Measurements from ENCODE around the gene IGF1R. TPM values are rescaled to one million over a fixed set of nuclear protein-coding genes. Genes with fewer than 3 reads are reported as not detected.
A peak's percentile ranks its signal among the peaks of the same experiment; 100 is the strongest.

The IGF1R gene
- total RNA-seq, 4 donors from 2014 or later, result 59.6 to 172 (median 88.5) TPM

- intact Hi-C loops (cut with DNase I; ENCODE audit: low total_unique reads), result no loop called here
- TF ChIP-seq POLR2A (IDR thresholded peaks at IDR 0.05) (no peak), CTCF (IDR thresholded peaks at IDR 0.05) (no peak)
- H3K4me3 ChIP-seq (ENCODE audit: low read depth, poor library complexity, severe bottlenecking), result no peak overlapping the region
- no peak for DNase-seq (ENCODE audit: low spot score in 2 of 2)
- 72 to 74% methylated on average over 8 of the region's 8 CpGs for WGBS, 2 donors
These were observed 28.3 kb upstream of the IGF1R start for GRCh38 chr15:98620020-98620419.

GRCh38 chr15:98621021-98621420 is 27.3 kb upstream of the IGF1R start:
- WGBS, 2 donors, result 64 to 66% methylated on average over 2 of the region's 2 CpGs
- no peak overlapping the region for H3K4me3 ChIP-seq (ENCODE audit: low read depth, poor library complexity, severe bottlenecking)
- no peak for DNase-seq (ENCODE audit: low spot score in 2 of 2)
- TF ChIP-seq CTCF (IDR thresholded peaks at IDR 0.05) (no peak), POLR2A (IDR thresholded peaks at IDR 0.05) (no peak)
- intact Hi-C loops (cut with DNase I; ENCODE audit: low total_unique reads), result no loop called here

GRCh38 chr15:98625614-98626013 is 22.7 kb upstream of the IGF1R start:
- H3K4me3 ChIP-seq (ENCODE audit: low read depth, poor library complexity, severe bottlenecking), result no peak overlapping the region
- 88 to 92% methylated on average over 22 of the region's 22 CpGs for WGBS, 2 donors
- DNase-seq (ENCODE audit: low spot score in 2 of 2), result peak in 1 of 2 donors; percentile 78
- intact Hi-C loops (cut with DNase I; ENCODE audit: low total_unique reads), result no loop called here
- no peak for TF ChIP-seq POLR2A (IDR thresholded peaks at IDR 0.05)

- no peak overlapping the region for H3K4me3 ChIP-seq (ENCODE audit: low read depth, poor library complexity, severe bottlenecking)
- TF ChIP-seq POLR2A (IDR thresholded peaks at IDR 0.05) (no peak), CTCF (IDR thresholded peaks at IDR 0.05) (no peak)
- intact Hi-C loops (cut with DNase I; ENCODE audit: low total_unique reads), result no loop called here
- 80 to 93% methylated on average over 4 of the region's 4 CpGs for WGBS, 2 donors
- DNase-seq (ENCODE audit: low spot score in 2 of 2), result no peak
These were observed 22.2 kb upstream of the IGF1R start for GRCh38 chr15:98626153-98626552.

GRCh38 chr15:98628216-98628615 is 20.1 kb upstream of the IGF1R start:
- TF ChIP-seq POLR2A (IDR thresholded peaks at IDR 0.05), result no peak
- no peak for TF ChIP-seq CTCF (IDR thresholded peaks at IDR 0.05)
- 84 to 85% methylated on average over 1 of the region's 1 CpG for WGBS, 2 donors
- no peak overlapping the region for H3K4me3 ChIP-seq (ENCODE audit: low read depth, poor library complexity, severe bottlenecking)
- no peak for DNase-seq (ENCODE audit: low spot score in 2 of 2)
- intact Hi-C loops (cut with DNase I; ENCODE audit: low total_unique reads), result no loop called here

GRCh38 chr15:98635848-98636247 is 12.5 kb upstream of the IGF1R start:
- no peak overlapping the region for H3K4me3 ChIP-seq (ENCODE audit: low read depth, poor library complexity, severe bottlenecking)
- no peak for DNase-seq (ENCODE audit: low spot score in 2 of 2)
- intact Hi-C loops (cut with DNase I; ENCODE audit: low total_unique reads), result no loop called here
- WGBS, 2 donors, result 70 to 77% methylated on average over 7 of the region's 7 CpGs
- no peak for TF ChIP-seq CTCF (IDR thresholded peaks at IDR 0.05)
- no peak for TF ChIP-seq POLR2A (IDR thresholded peaks at IDR 0.05)
